Measurements from ENCODE around the gene IL15. TPM values are rescaled to one million over a fixed set of nuclear protein-coding genes. Genes with fewer than 3 reads are reported as not detected.

The IL15 gene
- total RNA-seq, 2 donors from 2014 or later = 1.2 to 2.0 TPM

- H3K36me3 ChIP-seq = no peaks in the 10 kb centered on the region
- H3K27ac ChIP-seq = no peak overlapping the region
- no peaks in the 10 kb centered on the region for H3K4me1 ChIP-seq (replicated peaks)
- H3K27me3 ChIP-seq (replicated peaks; ENCODE audit: insufficient read depth) = no peaks in the 10 kb centered on the region
- no peaks in the 10 kb centered on the region for H3K9me3 ChIP-seq
- DNase-seq (ENCODE audit: low spot score) = no peak
- intact Hi-C loops (cut with DNase I) = no loop called here
- 77% methylated on average over 3 of the region's 3 CpGs for WGBS
- TF ChIP-seq POLR2AphosphoS5 (IDR thresholded peaks at IDR 0.05) (no peak), POLR2A (IDR thresholded peaks at IDR 0.05) (no peak), CTCF (IDR thresholded peaks at IDR 0.05) (no peak)
- H3K4me3 ChIP-seq = no peak overlapping the region
Observed at GRCh38 chr4:141668200-141668910, 32.0 kb downstream of the IL15 start.

GRCh38 chr4:141669501-141669900, 33.1 kb downstream of the IL15 start:
- H3K36me3 ChIP-seq = no peaks in the 10 kb centered on the region
- no peaks in the 10 kb centered on the region for H3K27me3 ChIP-seq (replicated peaks; ENCODE audit: insufficient read depth)
- no peaks in the 10 kb centered on the region for H3K9me3 ChIP-seq
- H3K27ac ChIP-seq = no peak overlapping the region
- DNase-seq (ENCODE audit: low spot score) = no peak
- 89% methylated on average over 1 of the region's 1 CpG for WGBS
- no peaks in the 10 kb centered on the region for H3K4me1 ChIP-seq (replicated peaks)
- H3K4me3 ChIP-seq = no peak overlapping the region
- TF ChIP-seq POLR2AphosphoS5 (IDR thresholded peaks at IDR 0.05) = no peak
- TF ChIP-seq POLR2A (IDR thresholded peaks at IDR 0.05) = no peak
- no peak for TF ChIP-seq CTCF (IDR thresholded peaks at IDR 0.05)
- intact Hi-C loops (cut with DNase I) = no loop called here

GRCh38 chr4:141675384-141675783, 39.0 kb downstream of the IL15 start:
- WGBS = 41% methylated on average over 2 of the region's 2 CpGs
- TF ChIP-seq POLR2AphosphoS5 (IDR thresholded peaks at IDR 0.05) (no peak), CTCF (IDR thresholded peaks at IDR 0.05) (no peak), POLR2A (IDR thresholded peaks at IDR 0.05) (no peak)
- intact Hi-C loops (cut with DNase I) = no loop called here

GRCh38 chr4:141676087-141676670, 39.8 kb downstream of the IL15 start:
- no peak overlapping the region for H3K4me3 ChIP-seq
- TF ChIP-seq POLR2AphosphoS5 (IDR thresholded peaks at IDR 0.05) = no peak
- TF ChIP-seq POLR2A (IDR thresholded peaks at IDR 0.05) = no peak
- TF ChIP-seq CTCF (IDR thresholded peaks at IDR 0.05) = no peak
- no peak overlapping the region for H3K27ac ChIP-seq
- H3K27me3 ChIP-seq (replicated peaks; ENCODE audit: insufficient read depth) = no peaks in the 10 kb centered on the region
- no peaks in the 10 kb centered on the region for H3K4me1 ChIP-seq (replicated peaks)
- H3K36me3 ChIP-seq = no peaks in the 10 kb centered on the region
- H3K9me3 ChIP-seq = no peaks in the 10 kb centered on the region
- WGBS = 47% methylated on average over 3 of the region's 3 CpGs
- intact Hi-C loops (cut with DNase I) = no loop called here
- no peak for DNase-seq (ENCODE audit: low spot score)

More at GRCh38 chr4:141675384-141675783, 39.0 kb downstream of the IL15 start:
- Histone ChIP-seq H3K27ac (no peak overlapping the region), H3K9me3 (no peaks in the 10 kb centered on the region), H3K27me3 (replicated peaks; ENCODE audit: insufficient read depth) (no peaks in the 10 kb centered on the region), H3K4me3 (no peak overlapping the region), H3K36me3 (no peaks in the 10 kb centered on the region), H3K4me1 (replicated peaks) (no peaks in the 10 kb centered on the region)
- DNase-seq (ENCODE audit: low spot score) = no peak

GRCh38 chr4:141680060-141680459, 43.7 kb downstream of the IL15 start:
- WGBS = 35% methylated on average over 4 of the region's 4 CpGs
- H3K4me1 ChIP-seq (replicated peaks) = no peaks in the 10 kb centered on the region
- H3K27me3 ChIP-seq (replicated peaks; ENCODE audit: insufficient read depth) = no peaks in the 10 kb centered on the region
- DNase-seq (ENCODE audit: low spot score) = no peak
- no peak overlapping the region for H3K4me3 ChIP-seq
- no peaks in the 10 kb centered on the region for H3K9me3 ChIP-seq
- TF ChIP-seq POLR2A (IDR thresholded peaks at IDR 0.05) (no peak), CTCF (IDR thresholded peaks at IDR 0.05) (no peak), POLR2AphosphoS5 (IDR thresholded peaks at IDR 0.05) (no peak)
- no peak overlapping the region for H3K27ac ChIP-seq
- intact Hi-C loops (cut with DNase I) = no loop called here
- H3K36me3 ChIP-seq = no peaks in the 10 kb centered on the region

Measured in prostate gland (tissue), 2 donors.